GM19455 (cell line): ENCODE results near the gene SPTB.
"Not testable (repeated sequence)": the region's sequence is repeated elsewhere in the genome, so short reads cannot be mapped to it uniquely, and the experiment has no call there.

Source experiments
- ATAC-seq: cut with Tn5 transposase; IDR thresholded peaks from one replicate; pipeline ENCODE4 v1.9.1; 2021; ENCODE audit not compliant: unreplicated experiment

The SPTB gene

GRCh38 chr14:64879635-64880220 is at the start of gene SPTB:
Gene SPTB, minus strand, starts transcription at chr14:64879907. Its CDS starts 56,813 bp downstream, at chr14:64823094.
- ATAC-seq = no peak

- no peak for ATAC-seq
Measured at GRCh38 chr14:64929014-64929359, 49.3 kb upstream of the SPTB start.

DNA sequence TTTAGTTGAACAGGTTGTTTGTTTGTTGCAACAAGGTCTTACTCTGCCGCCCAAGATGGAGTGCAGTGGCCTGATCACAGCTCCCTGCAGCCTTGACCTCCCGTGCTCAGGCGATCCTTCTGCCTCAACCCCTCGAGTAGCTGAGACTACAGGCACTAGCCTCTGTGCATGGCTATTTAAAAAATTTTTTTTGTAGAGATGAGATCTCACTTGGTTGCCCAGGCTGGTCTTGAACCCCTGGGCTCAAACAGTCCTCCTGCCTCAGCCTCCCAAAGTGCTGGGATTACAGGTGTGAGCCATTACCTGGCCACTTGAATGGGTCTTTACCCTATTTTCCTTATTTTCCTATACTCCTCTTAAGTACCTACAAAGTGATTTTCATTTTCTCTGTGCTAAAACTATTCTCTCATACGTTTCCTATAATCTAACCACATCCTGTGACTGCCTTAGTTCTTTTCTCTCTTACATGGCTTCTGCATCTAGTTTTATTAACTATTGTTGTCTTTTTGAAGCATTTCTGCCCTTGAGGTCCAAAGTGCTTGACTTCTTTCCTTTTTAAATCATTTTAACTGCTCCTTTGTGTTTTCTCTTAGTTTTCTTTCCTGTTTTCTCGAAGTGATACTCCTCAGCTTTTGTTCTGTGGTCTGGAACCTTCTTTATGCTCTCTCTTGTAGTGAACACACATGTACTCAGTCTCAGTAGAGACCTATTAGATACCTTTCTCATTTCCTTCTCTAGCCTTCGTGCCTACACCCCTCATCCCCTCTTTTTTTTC is 48.7 kb upstream of the SPTB start:
- ATAC-seq = peak; percentile 75

GRCh38 chr14:64927031-64927430 is 47.3 kb upstream of the SPTB start:
- ATAC-seq = no peak

DNA sequence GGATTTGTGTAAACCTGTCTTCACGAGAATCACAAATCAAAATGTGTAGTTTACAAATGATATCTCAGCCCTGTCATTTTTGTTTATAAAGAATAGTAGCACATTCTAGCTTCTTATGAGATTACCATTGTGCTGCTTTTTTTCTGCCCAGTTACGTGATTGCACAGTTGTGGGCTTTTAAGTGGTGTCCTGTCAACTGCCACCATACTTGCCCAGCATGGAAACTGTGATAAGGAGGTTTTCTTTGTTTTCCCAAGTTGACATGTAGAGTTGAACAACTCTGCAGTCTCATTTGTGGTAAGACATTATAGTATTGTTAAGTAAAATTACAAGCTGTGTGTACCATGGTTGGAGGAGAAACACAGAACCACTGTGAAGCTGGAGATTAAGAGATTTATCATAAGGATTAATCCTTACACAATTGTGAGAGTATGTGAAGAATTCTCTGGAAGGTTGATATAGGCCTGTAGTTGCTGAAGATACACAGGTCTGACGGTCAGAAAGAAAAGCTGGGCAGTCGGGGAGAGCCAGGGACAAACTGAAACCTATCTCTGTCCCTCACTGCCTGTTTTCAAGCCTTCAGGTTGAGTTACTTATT is 46.8 kb upstream of the SPTB start:
- ATAC-seq = no peak

- ATAC-seq = no peak
Measured at GRCh38 chr14:64923015-64923414, 43.3 kb upstream of the SPTB start.

- ATAC-seq = no peak
Measured at GRCh38 chr14:64920465-64920864, 40.8 kb upstream of the SPTB start.

GRCh38 chr14:64919618-64920017 is 39.9 kb upstream of the SPTB start:
- ATAC-seq = no peak

DNA sequence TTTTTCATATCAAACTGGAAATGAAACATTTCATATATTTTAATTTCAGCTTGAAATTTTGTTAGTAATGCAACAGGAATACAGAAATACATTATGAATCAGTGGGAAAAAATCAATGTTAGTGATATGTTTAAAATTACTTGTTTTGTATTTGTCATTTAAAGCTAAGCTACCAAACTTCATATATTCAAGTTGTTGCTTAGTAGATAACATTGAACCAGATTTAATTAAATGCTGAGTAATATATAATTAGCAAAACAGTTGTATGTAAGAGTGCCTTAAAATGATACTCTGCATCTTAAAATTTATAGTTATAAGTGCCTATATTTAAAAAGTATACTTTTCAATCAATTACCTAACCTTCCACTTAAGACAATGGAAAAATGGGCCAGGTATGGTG is 39.5 kb upstream of the SPTB start:
- no peak for ATAC-seq

DNA sequence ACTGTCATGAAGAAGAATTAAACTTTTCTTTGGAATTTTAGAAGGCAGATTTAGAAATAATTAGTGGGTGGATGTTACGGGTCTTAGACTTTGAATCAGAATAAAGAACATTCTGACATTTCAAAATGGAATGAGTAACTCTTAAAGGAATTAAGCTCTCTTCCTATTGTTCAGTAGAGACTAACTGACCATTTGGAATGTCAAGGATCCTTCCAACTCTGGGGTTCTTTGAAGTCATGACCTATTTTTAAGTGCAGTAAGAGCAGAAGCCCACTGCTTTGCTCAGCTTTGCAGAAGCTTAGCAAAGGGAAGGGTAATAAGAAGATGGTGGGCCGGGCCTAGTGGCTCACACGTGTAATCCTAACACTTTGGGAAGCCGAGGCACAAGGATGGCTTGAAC is 38.5 kb upstream of the SPTB start:
- ATAC-seq = no peak

GRCh38 chr14:64915797-64916196 is 36.1 kb upstream of the SPTB start:
- no peak for ATAC-seq

- no peak for ATAC-seq
Measured at GRCh38 chr14:64915029-64915424, 35.3 kb upstream of the SPTB start.

DNA sequence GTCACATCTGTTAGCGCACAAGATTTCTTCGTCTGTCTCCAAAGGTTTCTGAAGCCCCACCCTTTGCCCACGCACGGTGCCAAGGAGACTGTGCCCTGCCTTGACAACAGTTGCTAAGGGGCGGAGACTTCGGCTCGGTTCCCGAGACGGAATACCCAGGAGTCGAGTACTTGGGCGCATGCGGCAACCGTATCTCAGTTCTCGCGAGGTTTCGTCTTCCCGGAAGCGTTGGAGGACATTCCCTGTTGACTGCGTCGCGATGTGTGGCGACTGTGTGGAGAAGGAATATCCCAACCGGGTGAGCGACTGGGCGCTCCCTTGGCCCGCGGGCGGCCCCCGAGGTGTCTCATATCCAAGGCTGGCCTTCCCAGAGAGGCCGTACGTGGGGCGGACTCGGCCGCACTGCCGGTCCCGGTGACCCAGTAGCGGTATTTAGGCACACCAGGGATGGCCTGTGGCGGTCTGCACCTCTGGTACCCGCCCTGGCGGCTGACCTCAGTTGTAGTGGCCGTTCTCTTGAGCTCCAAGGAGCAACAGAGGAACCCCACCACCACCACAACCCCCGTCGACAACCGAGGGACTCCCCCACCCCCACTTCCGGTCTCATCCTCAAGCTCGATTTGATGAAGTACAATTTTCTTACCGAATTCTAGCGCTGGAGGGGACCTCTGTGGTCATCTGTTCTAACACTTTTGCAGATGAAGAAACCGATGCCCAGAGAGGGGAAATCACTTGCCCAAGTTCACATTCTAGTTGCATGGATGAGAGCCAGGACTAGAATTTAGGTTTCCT is 34.7 kb upstream of the SPTB start, which contains the start of gene CHURC1:
CHURC1 (plus strand) TSS at position 219 of the 792 bp plus-strand sequence; CDS start at position 260, 41 bp downstream.
- peak; percentile 95 for ATAC-seq

DNA sequence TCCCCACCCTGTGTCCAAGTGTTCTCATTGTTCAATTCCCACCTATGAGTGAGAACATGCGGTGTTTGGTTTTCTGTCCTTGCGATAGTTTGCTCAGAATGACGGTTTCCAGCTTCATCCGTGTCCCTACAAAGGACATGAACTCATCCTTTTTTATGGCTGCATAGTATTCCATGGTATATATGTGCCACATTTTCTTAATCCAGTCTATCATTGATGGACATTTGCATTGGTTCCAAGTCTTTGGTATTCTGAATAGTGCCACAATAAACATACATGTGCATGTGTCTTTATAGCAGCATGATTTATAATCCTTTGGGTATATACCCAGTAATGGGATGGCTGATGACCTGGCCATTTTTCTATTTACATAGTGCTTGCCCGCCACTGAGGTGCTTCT is 33.8 kb upstream of the SPTB start:
- not testable (repeated sequence) for ATAC-seq

DNA sequence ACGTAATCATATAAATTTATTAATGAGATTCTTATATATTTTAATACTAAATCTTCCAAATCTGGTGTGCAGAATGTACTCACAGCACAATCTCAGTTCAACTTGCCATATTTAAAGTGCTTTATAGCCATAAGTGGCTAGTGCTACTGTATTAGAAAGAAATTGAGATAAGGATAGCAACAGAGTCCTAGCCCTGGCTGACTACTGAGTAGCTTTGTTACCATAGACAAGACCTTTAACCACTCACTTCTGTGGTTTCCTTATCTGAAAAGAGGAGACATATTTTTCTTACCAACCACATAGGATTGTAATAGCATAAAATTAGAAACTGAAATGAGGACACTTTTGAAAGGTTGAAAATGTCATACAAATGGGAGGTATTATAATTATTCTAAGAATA is 32.6 kb upstream of the SPTB start:
- ATAC-seq = no peak

DNA sequence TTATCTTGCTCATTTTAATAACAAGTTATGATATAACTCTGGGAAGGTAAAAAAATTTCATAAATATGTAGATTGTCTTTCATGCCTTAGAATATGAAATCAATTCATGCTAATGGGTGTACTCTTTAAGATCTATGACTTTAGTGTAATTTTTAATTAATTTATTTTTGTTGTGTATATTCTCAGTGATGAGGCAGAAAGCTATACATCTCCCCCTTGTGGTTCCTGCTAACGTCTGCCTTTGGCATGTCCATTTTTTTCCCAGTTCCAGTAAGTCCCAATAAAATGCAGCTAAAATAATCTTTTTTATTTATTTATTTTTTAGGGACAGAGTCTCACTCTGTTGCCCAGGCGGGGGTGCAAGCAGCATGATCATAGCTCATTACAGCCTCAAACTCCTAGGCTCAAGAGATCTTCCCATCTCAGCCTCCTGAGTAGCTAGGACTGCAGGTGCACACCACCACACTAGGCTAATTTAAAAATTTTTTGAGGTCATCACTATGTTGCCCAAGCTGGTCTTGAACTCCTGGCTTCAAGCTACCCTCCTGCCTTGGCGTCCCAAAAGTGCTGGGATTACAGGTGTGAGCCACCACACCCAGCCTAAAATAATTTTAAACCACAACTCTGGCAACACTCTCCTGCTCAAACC is 31.3 kb upstream of the SPTB start:
- ATAC-seq = no peak

DNA sequence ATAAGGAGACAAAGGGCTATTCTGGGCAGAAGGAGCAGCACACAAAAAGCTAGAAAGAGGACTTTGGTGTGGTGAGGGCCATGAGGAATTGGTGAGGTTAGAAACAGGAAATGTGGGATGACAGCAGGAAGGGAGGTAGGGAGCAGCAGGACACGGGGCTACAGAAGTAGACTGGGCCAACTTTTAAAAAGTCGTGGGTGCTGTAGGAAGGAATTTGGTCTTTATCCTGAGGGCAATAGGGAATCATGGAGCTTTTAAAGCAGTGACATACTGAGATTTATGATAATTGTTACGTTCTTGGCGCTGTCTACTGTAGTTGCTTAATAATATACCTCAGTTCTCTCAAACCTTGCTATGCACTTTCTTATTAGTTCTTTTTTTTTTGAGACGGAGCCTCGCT is 26.3 kb upstream of the SPTB start:
- ATAC-seq = no peak

DNA sequence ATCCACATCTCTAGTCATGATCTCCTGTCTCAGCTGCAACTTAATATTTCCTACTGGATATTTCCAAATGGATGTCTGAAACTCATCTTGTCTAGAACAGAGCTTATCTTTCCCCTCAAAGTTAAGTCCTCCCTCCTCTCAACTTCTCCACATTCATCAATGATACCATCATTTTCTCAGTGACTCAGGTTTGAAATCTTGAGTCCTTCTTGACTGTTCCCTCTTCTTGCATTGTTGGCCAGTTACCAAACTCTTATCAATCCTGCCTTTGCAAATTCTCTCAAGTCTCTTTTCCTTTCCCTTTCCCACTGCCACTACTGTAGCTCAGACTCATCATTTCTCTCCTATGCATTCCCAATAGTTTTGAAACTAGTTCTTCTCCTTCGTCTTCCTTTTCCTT is 20.3 kb upstream of the SPTB start:
- ATAC-seq = no peak

DNA sequence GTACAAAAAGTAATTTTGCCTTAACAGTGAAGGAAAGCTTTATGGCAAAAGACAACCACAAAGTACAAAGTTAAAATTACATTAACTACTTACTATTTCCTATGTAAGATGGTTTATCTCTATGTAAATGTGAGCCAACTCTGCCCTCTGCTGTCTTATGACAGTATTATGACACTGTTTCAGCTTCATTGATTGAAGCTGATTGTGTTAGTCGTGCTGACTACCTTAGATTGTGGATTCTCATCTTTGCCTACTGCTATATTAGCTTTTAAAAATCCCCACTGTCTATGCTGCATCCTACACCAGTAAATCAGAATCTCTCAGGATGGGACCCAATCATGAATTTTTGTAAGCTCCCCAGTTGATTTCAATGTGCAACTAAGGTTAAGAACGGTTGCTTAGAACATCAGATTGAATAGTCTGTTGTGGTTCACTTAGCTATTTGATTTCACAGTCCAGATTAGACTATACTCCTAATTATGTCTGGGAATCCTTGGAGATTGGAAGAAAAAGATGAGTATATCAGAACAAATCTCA is 12.2 kb upstream of the SPTB start:
- no peak for ATAC-seq

DNA sequence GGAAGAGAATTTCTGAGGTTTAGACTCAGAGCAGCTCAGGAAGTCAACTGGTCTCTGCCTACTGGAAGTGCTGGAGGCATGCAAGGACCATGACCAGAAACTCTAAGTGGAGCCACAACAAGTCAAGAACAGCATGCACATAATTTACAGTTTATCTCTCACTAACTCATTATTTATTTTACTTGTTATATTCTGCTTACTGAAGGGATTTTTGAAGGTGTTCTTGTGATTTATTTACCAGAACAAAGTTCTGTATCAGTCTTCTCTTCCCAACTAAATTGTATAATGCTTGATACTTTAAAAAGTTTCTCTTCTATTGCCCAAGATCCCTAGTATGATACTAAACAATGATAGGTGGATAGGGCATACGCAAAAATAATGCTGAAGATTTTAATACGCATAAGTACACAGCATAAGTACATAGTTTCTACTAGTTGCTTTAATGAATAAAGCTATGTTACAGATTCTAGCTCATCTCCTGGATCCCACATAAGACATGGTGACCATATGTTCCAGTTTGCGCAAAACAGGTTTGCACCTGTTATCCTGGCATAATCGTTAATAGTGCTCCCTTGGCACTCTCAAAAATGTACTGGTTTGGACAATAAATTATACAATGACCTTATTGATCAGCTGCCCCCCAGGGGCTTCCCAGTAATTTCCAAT is 11.6 kb upstream of the SPTB start:
- no peak for ATAC-seq
